Transverse colon (tissue), 4 donors: ENCODE data around the gene RPL36A. TPM values are rescaled to one million over a fixed set of nuclear protein-coding genes. Genes with fewer than 3 reads are reported as not detected.
A peak's percentile ranks its signal among the peaks of the same experiment; 100 is the strongest.

Experiments
- DNase-seq: peaks from one replicate; pipeline ENCODE4 v3.0.0-alpha.2; 2019
- H3K27ac ChIP-seq, 4 donors: fragments of 200-600 bp; sonication (generic); 2 replicates each; pipeline ENCODE4 v1.5.1; 2016 to 2018; ENCODE audit warnings: inconsistent platforms in 4 of 4
- H3K27me3 ChIP-seq: fragments of 200-600 bp; sonication (generic); 2 replicates; pipeline ENCODE4 v1.5.1; 2017; ENCODE audit warnings: inconsistent platforms
- H3K36me3 ChIP-seq, 4 donors: fragments of 200-600 bp; sonication (generic); 2 replicates each; pipeline ENCODE4 v1.5.1; 2017 to 2019; ENCODE audit warnings: inconsistent platforms in 4 of 4
- H3K4me1 ChIP-seq, 4 donors: fragments of 200-600 bp; sonication (generic); 2 replicates each; pipeline ENCODE4 v1.5.1; 2017 to 2020; ENCODE audit warnings: inconsistent platforms in 4 of 4
- H3K4me3 ChIP-seq, 4 donors: fragments of 200-600 bp; sonication (generic); 1 replicate in 1 of 4; 2 replicates in 3 of 4; pipeline versions ENCODE4 v1.5.1 to v1.6.1; 2017 to 2019; ENCODE audit warnings: inconsistent platforms in 4 of 4
- H3K9me3 ChIP-seq, 2 donors: fragments of 200-600 bp; sonication (generic); 2 replicates each; pipeline ENCODE4 v1.5.1; 2017 to 2019; ENCODE audit warnings: inconsistent platforms in 2 of 2
- CTCF ChIP-seq, 5 experiments: fragments of 200-600 bp in 3 of 5; fragments of 450-650 bp in 2 of 5; sonication (generic) in 3 of 5; IDR thresholded peaks; 1 replicate in 2 of 5; 2 replicates in 3 of 5; pipeline ENCODE4 v1.5.1; 2016 to 2017; ENCODE audit warnings: antibody characterized with exemption in 5 of 5, inconsistent platforms in 3 of 5, mild to moderate bottlenecking in 2 of 5, moderate library complexity in 1 of 5
- EP300 ChIP-seq: sonication (generic); formaldehyde crosslinking; IDR thresholded peaks from one replicate; pipeline ENCODE4 v1.6.1; 2017; ENCODE audit warnings: antibody characterized with exemption, low read depth
- POLR2A ChIP-seq: fragments of 450-650 bp; IDR thresholded peaks from one replicate; pipeline ENCODE4 v1.6.1; 2016; ENCODE audit warnings: antibody characterized with exemption, mild to moderate bottlenecking, moderate library complexity
- POLR2AphosphoS5 ChIP-seq, 3 donors: sonication (generic); formaldehyde crosslinking; IDR thresholded peaks; one replicate each; pipeline ENCODE4 v1.6.1; 2016; ENCODE audit warnings: antibody characterized with exemption in 3 of 3
- WGBS, 2 donors: methylation state at CpG; one replicate each; pipeline ENCODE4 v1.1.5; 2018; ENCODE audit warnings: low coverage in 1 of 2; 5-methylcytosine and 5-hydroxymethylcytosine counted together
- in situ Hi-C, 4 donors: fragments of 200-750 bp; cut with MboI; loops; one replicate each; pipeline versions ENCODE4 v1.15.0 to v1.15.1; 2017; ENCODE audit warnings: low sequenced_read_pairs in 3 of 4, low pct_ligation_motif_present in 1 of 4, low pct_unique_long_range_greater_than_20kb in 1 of 4
- intact Hi-C: fragments of 100-400 bp; cut with DNase I; formaldehyde crosslinking; loops from one replicate; pipeline ENCODE4 v1.15.1; 2023; ENCODE audit warnings: low total_unique reads
- total RNA-seq, 4 donors: library from RNA; depleted of rRNA; stranded (reverse); fragments of >200 nt; gene quantifications; one replicate each; pipeline ENCODE4 v1.1.0, GENCODE V29; 2016

Gene RPL36A
- total RNA-seq, 4 donors from 2014 or later: 227 to 838 (median 617) TPM

- in situ Hi-C loops: no loop called here
- H3K27ac ChIP-seq: peak overlapping the region; percentile 84 to 92 (median 88)
- H3K4me3 ChIP-seq: peak overlapping the region; percentile 40 to 77 (median 64)
Measured at GRCh38 chrX:101349193-101349562, 41.6 kb upstream of the RPL36A start.

GRCh38 chrX:101357166-101357795 is 33.5 kb upstream of the RPL36A start:
- Histone ChIP-seq H3K9me3 (no peaks in the 10 kb centered on the region), H3K27ac (no peak overlapping the region), H3K4me1 (no peaks in the 10 kb centered on the region), H3K27me3 (no peaks in the 10 kb centered on the region), H3K4me3 (no peak overlapping the region), H3K36me3 (no peaks in the 10 kb centered on the region)
- peak; percentile 15 to 31 (median 26) for TF ChIP-seq CTCF (IDR thresholded peaks at IDR 0.05)
- TF ChIP-seq POLR2A: no peak
- TF ChIP-seq POLR2AphosphoS5 (IDR thresholded peaks at IDR 0.05): no peak
- 50% methylated on average over 5 of the region's 5 CpGs; no CpG with 5 or more reads in 1 of the 2 donors for WGBS, 2 donors
- no peak for DNase-seq
- intact Hi-C loops (no loop called here), in situ Hi-C loops (no loop called here)

More at GRCh38 chrX:101349193-101349562, 41.6 kb upstream of the RPL36A start:
- no peak for DNase-seq
- 46% methylated on average over 4 of the region's 4 CpGs; no CpG with 5 or more reads in 1 of the 2 donors for WGBS, 2 donors
- Histone ChIP-seq H3K27me3 (no peaks in the 10 kb centered on the region), H3K36me3 (no peaks in the 10 kb centered on the region), H3K4me1 (peaks cover 0 to 10% (median 0%) of the 10 kb centered on the region in 4 donors), H3K9me3 (no peaks in the 10 kb centered on the region)
- TF ChIP-seq EP300: no peak
- no peak for TF ChIP-seq POLR2AphosphoS5 (IDR thresholded peaks at IDR 0.05)
- TF ChIP-seq CTCF (IDR thresholded peaks at IDR 0.05): no peak
- no peak for TF ChIP-seq POLR2A
- intact Hi-C loops: no loop called here

- Histone ChIP-seq H3K9me3 (no peaks in the 10 kb centered on the region), H3K27ac (no peak overlapping the region), H3K36me3 (no peaks in the 10 kb centered on the region), H3K4me3 (no peak overlapping the region), H3K27me3 (no peaks in the 10 kb centered on the region), H3K4me1 (no peaks in the 10 kb centered on the region)
- in situ Hi-C loops: no loop called here
- TF ChIP-seq POLR2A (no peak), POLR2AphosphoS5 (IDR thresholded peaks at IDR 0.05) (no peak), CTCF (IDR thresholded peaks at IDR 0.05) (no peak), EP300 (no peak)
- no peak for DNase-seq
- intact Hi-C loops: no loop called here
- 83% methylated on average over 1 of the region's 1 CpG; no CpG with 5 or more reads in 1 of the 2 donors for WGBS, 2 donors
Measured at GRCh38 chrX:101359966-101360365, 30.8 kb upstream of the RPL36A start.

DNA sequence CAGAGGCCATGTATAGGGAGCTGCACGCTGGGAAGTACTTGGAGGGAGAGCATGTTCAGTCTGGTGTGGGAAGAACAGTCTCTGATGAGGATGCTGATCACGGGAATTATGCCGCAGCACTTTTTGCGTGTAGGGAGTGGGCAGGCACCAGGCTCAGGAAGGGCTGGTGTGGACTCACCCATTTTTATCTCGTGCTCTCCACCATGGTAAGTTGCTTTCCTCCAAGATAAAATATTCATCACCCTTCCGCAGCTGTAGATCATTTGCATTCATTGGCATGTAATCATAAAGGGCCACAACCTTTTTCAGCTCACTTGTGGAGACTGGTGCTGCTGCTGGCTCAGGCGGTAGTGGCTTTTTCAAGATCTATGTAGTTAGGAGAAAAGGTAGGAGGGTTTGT is 30.4 kb upstream of the RPL36A start:
- Histone ChIP-seq H3K27ac (no peak overlapping the region), H3K9me3 (no peaks in the 10 kb centered on the region), H3K27me3 (no peaks in the 10 kb centered on the region), H3K36me3 (no peaks in the 10 kb centered on the region), H3K4me1 (no peaks in the 10 kb centered on the region), H3K4me3 (no peak overlapping the region)
- DNase-seq: no peak
- TF ChIP-seq POLR2AphosphoS5 (IDR thresholded peaks at IDR 0.05) (no peak), EP300 (no peak), POLR2A (no peak), CTCF (IDR thresholded peaks at IDR 0.05) (no peak)
- intact Hi-C loops: no loop called here
- in situ Hi-C loops: no loop called here
- 40 to 75% methylated on average over 1 to 7 of the region's 7 CpGs for WGBS, 2 donors
